ENCODE measurements around the gene NAXD.
"Not testable (repeated sequence)": the region's sequence is repeated elsewhere in the genome, so short reads cannot be mapped to it uniquely, and the experiment has no call there.

The NAXD gene

GRCh38 chr13:110665491-110666254 lies 50.3 kb downstream of the NAXD start:
- DNase-seq, result no peak

GRCh38 chr13:110666255-110666533 lies 50.8 kb downstream of the NAXD start:
- DNase-seq, result no peak

- no peak for DNase-seq
Measured at GRCh38 chr13:110669036-110669435, 53.7 kb downstream of the NAXD start.

GRCh38 chr13:110669814-110670213 lies 54.5 kb downstream of the NAXD start:
- not testable (repeated sequence) for DNase-seq

GRCh38 chr13:110676595-110677587 lies 61.5 kb downstream of the NAXD start:
- no peak for DNase-seq

- DNase-seq, result no peak
Measured at GRCh38 chr13:110677731-110678545, 62.6 kb downstream of the NAXD start.

GRCh38 chr13:110680852-110681251 lies 65.5 kb downstream of the NAXD start:
- DNase-seq, result no peak

GRCh38 chr13:110681868-110682550 lies 66.7 kb downstream of the NAXD start:
- no peak for DNase-seq

GRCh38 chr13:110682746-110683145 lies 67.4 kb downstream of the NAXD start:
- DNase-seq, result no peak

- DNase-seq, result no peak
Measured at GRCh38 chr13:110683203-110683883, 68.0 kb downstream of the NAXD start.

- no peak for DNase-seq
Measured at GRCh38 chr13:110683921-110684320, 68.6 kb downstream of the NAXD start.

GRCh38 chr13:110684388-110685056 lies 69.2 kb downstream of the NAXD start:
- DNase-seq, result no peak

GRCh38 chr13:110685305-110686020 lies 70.1 kb downstream of the NAXD start:
- DNase-seq, result no peak

- DNase-seq, result no peak
Measured at GRCh38 chr13:110687736-110688135, 72.4 kb downstream of the NAXD start.

- DNase-seq, result no peak
Measured at GRCh38 chr13:110689041-110689440, 73.7 kb downstream of the NAXD start.

Data from cerebellar nuclear complex (tissue), 1 donor.